MCF 10A (cell line): ENCODE results near the gene GTPBP6. TPM values are rescaled to one million over a fixed set of nuclear protein-coding genes. Genes with fewer than 3 reads are reported as not detected.

Experiments used
- BruUV-seq: library from RNA; stranded (reverse); fragments of 400-500 nt; replicated peaks from 2 replicates; lab custom pipeline; 2021; lab: Mats Ljungman, UMichigan
- CTCF ChIA-PET: fragments of 300-600 bp; sonication (Branson Sonifier 250); formaldehyde crosslinking; extraction: SDS; loops from one replicate; lab custom pipeline; 2021; ENCODE audit warnings: antibody characterized with exemption, inconsistent platforms; lab: Yijun Ruan, JAX
- POLR2A ChIA-PET: fragments of 300-600, 350-650 bp; sonication (Branson Sonifier 250); formaldehyde crosslinking; extraction: SDS; loops from one replicate; lab custom pipeline; 2020; ENCODE audit warnings: antibody characterized with exemption, inconsistent platforms; lab: Yijun Ruan, JAX
- DNase-seq: peaks from one replicate; pipeline ENCODE4 v3.0.0-alpha.2; 2018; ENCODE audit not compliant: unreplicated experiment
- H3K27ac Mint-ChIP-seq: one replicate; pipeline ENCODE4 v1.8.0; 2022; ENCODE audit warnings: mild to moderate bottlenecking, low read depth, mixed read lengths; ENCODE audit not compliant: unreplicated experiment
- H3K27me3 Mint-ChIP-seq: one replicate; pipeline ENCODE4 v1.8.0; 2022; ENCODE audit warnings: mixed read lengths; ENCODE audit not compliant: insufficient read depth, unreplicated experiment
- H3K36me3 Mint-ChIP-seq: one replicate; pipeline ENCODE4 v1.8.0; 2022; ENCODE audit warnings: mild to moderate bottlenecking, moderate library complexity, mixed read lengths; ENCODE audit not compliant: insufficient read depth, unreplicated experiment
- H3K4me1 Mint-ChIP-seq: one replicate; pipeline ENCODE4 v1.8.0; 2022; ENCODE audit warnings: mixed read lengths; ENCODE audit not compliant: insufficient read depth, unreplicated experiment
- H3K4me3 Mint-ChIP-seq: one replicate; pipeline ENCODE4 v1.8.0; 2022; ENCODE audit warnings: mild to moderate bottlenecking, moderate library complexity, mixed read lengths; ENCODE audit not compliant: unreplicated experiment
- H3K9me3 Mint-ChIP-seq: one replicate; pipeline ENCODE4 v1.8.0; 2022; ENCODE audit warnings: mixed read lengths; ENCODE audit not compliant: unreplicated experiment
- intact Hi-C: fragments of 100-400 bp; cut with micrococcal nuclease; formaldehyde crosslinking; loops from 2 replicates; pipeline ENCODE4 v1.14.1; 2022
- total RNA-seq: library from RNA; stranded (reverse); gene quantifications from 2 replicates; pipeline ENCODE4 v1.2.3, GENCODE V29; 2022
- TF ChIP-seq, protein P1 (sequence below): fragments of 200-600 bp; IDR thresholded peaks from one replicate; pipeline ENCODE4 v1.8.0; 2022; ENCODE audit warnings: antibody characterized with exemption, mild to moderate bottlenecking; ENCODE audit not compliant: unreplicated experiment

Gene GTPBP6
- total RNA-seq, 1 experiment from 2014 or later = 73.4 TPM

DNA sequence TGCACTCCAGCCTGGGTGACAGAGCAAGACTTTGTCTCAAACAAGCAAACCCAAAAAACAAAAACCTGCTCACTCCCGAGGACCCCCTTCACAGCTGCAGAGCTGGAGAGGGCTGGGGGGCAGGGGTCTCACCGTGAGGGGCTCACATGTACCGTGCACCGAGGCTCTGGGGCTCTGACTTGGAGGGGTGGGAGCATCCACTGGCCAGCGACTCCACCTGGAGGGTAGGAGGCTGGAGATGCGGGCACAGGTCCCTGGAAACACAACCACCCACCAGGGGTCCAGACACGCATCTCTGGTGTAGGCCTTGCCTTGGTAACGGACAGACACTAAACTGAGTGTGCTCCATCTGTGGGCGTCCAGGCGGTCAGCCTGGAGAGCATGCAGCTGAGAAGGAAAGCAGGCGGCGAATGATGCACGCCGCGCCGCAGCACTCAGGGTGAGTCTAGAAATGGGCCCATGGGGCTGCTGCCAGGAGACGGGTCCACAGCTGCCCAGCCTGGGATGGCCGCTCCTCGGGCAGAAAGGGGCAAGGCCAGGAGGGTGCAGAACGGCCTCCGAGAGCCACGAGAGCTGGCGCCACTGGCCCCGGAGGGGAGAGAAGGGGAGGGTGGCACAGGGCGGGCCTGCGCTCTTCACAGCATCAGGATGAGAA is 42.0 kb upstream of the GTPBP6 start:
- BruUV-seq = no TSS peak
- CTCF ChIA-PET = no interaction called here
- Mint-ChIP-seq H3K4me3 (no peak overlapping the region), H3K36me3 (peaks cover 28% of the 10 kb centered on the region), H3K27me3 (no peaks in the 10 kb centered on the region), H3K27ac (no peak overlapping the region), H3K4me1 (no peaks in the 10 kb centered on the region), H3K9me3 (no peaks in the 10 kb centered on the region)
- POLR2A ChIA-PET = no interaction called here
- no peak for DNase-seq
- intact Hi-C loops = no loop called here
- TF ChIP-seq, protein P1, sequence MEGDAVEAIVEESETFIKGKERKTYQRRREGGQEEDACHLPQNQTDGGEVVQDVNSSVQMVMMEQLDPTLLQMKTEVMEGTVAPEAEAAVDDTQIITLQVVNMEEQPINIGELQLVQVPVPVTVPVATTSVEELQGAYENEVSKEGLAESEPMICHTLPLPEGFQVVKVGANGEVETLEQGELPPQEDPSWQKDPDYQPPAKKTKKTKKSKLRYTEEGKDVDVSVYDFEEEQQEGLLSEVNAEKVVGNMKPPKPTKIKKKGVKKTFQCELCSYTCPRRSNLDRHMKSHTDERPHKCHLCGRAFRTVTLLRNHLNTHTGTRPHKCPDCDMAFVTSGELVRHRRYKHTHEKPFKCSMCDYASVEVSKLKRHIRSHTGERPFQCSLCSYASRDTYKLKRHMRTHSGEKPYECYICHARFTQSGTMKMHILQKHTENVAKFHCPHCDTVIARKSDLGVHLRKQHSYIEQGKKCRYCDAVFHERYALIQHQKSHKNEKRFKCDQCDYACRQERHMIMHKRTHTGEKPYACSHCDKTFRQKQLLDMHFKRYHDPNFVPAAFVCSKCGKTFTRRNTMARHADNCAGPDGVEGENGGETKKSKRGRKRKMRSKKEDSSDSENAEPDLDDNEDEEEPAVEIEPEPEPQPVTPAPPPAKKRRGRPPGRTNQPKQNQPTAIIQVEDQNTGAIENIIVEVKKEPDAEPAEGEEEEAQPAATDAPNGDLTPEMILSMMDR = no peak

DNA sequence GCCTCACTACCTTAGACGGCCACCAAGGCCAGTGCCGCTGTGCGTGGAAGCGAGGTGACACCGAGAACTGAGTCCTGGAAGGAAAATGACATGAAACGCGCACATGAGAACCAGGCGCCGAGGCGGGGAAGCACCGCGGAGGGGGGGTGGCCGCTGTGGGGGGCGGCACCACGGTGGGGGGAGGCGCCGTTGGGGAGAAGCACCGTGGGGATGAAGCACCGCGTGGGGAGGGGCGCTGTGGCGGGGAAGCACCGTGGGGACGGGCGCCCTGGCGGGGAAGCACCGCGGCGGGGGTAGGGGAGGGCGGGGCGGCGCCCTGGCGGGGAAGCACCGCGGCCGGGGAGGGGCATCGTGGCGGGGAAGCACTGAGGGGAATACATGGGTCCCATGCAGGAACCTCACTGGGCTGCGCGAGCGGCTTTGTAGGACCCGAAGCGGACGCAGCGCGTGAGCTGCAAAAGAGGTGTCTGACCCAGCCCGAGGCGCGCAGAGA is 40.1 kb upstream of the GTPBP6 start:
- POLR2A ChIA-PET = no interaction called here
- H3K4me3 Mint-ChIP-seq = no peak overlapping the region
- H3K27ac Mint-ChIP-seq = no peak overlapping the region
- no peaks in the 10 kb centered on the region for H3K4me1 Mint-ChIP-seq
- CTCF ChIA-PET = no interaction called here
- intact Hi-C loops = no loop called here
- TF ChIP-seq, protein P1 = no peak
- DNase-seq = no peak
- H3K36me3 Mint-ChIP-seq = peaks cover 25% of the 10 kb centered on the region
- H3K9me3 Mint-ChIP-seq = no peaks in the 10 kb centered on the region
- no peaks in the 10 kb centered on the region for H3K27me3 Mint-ChIP-seq
- no TSS peak for BruUV-seq

DNA sequence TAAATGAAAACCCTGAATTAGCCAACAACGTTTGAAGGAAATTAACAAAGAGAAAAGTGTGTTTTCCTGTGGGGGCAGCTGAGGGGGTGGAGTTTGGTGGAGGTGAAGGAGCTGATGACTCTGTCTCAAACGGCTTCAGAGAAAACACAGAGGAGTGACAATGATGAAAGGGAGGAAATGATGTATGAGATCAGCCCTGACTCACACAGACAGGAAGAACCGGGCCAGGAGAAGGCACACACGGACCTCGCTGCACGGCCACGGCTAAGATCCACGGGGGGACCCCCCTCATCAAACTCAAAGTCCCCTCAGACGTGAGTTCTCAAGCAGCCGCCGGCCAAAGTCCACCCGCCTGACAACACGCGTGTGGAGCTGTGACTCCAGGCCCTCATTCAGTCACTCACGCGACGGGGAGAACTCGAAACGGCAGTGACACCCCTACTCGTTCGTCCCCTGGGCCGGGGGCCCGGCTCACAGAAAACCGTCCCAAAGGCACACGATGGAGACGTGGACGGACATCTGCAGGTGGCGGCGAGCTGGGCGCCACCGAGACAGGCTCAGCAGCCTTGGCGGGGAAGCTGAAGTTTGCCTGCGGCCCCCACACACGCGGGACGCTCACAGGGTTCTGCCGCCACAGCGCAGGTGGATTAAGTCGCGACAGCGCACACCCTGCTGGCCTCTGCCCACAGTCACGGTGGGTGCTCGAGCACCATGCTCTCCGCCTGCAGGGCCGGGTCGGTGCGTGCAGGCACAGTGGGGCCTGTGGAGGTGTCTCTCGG is 39.3 kb upstream of the GTPBP6 start:
- BruUV-seq = no TSS peak

More for the DNA sequence above, 39.3 kb upstream of the GTPBP6 start:
- Mint-ChIP-seq H3K36me3 (peaks cover 19% of the 10 kb centered on the region), H3K27me3 (no peaks in the 10 kb centered on the region), H3K4me1 (no peaks in the 10 kb centered on the region), H3K9me3 (no peaks in the 10 kb centered on the region), H3K4me3 (no peak overlapping the region), H3K27ac (no peak overlapping the region)
- peak; percentile 13 for DNase-seq
- ChIA-PET CTCF (no interaction called here), POLR2A (no interaction called here)
- intact Hi-C loops = no loop called here
- TF ChIP-seq, protein P1 = no peak
